IMR-90 (cell line): ENCODE data around the gene ELMO1. TPM values are rescaled to one million over a fixed set of nuclear protein-coding genes. Genes with fewer than 3 reads are reported as not detected.

Source experiments
- ATAC-seq: fragments of 200-7000 bp; cut with Tn5 transposase; 2 replicates; pipeline ENCODE4 v1.9.1; 2020; ENCODE audit warnings: low read depth, mild to moderate bottlenecking, moderate library complexity
- BruUV-seq: library from RNA; stranded (reverse); fragments of 400-500 nt; replicated peaks from 2 replicates; lab custom pipeline; 2021; lab: Mats Ljungman, UMichigan
- CTCF ChIA-PET: fragments of 300-600 bp; formaldehyde crosslinking; extraction: SDS; loops from one replicate; lab custom pipeline; 2021; ENCODE audit warnings: antibody characterized with exemption; lab: Yijun Ruan, JAX
- POLR2A ChIA-PET: fragments of 300-600 bp; sonication (Branson Sonifier 250); formaldehyde crosslinking; loops from one replicate; lab custom pipeline; 2022; ENCODE audit warnings: antibody characterized with exemption; ENCODE audit not compliant: unreplicated experiment; lab: Charles Lee
- DNase-seq: peaks from one replicate; pipeline ENCODE4 v3.0.0; 2013
- H2AFZ ChIP-seq: replicated peaks from 2 replicates; pipeline ENCODE3; 2013; ENCODE audit warnings: low read length, mild to moderate bottlenecking; ENCODE audit not compliant: poor library complexity
- H2AK5ac ChIP-seq: 2 replicates; pipeline ENCODE4 v1.6.1; 2013; ENCODE audit warnings: low read depth, low read length, inconsistent platforms
- H2AK9ac ChIP-seq: replicated peaks from 2 replicates; pipeline ENCODE3; 2013; ENCODE audit warnings: mild to moderate bottlenecking, low read depth, low read length, moderate library complexity; ENCODE audit not compliant: poor library complexity
- H2BK120ac ChIP-seq: 2 replicates; pipeline ENCODE4 v1.6.1; 2013; ENCODE audit warnings: low read depth, low read length, inconsistent platforms
- H2BK15ac ChIP-seq: 3 replicates; pipeline ENCODE4 v1.6.1; 2013; ENCODE audit warnings: low read depth, low read length, inconsistent platforms
- H2BK20ac ChIP-seq: 2 replicates; pipeline ENCODE4 v1.6.1; 2013; ENCODE audit warnings: low read depth, mild to moderate bottlenecking, inconsistent platforms, low read length, moderate library complexity
- H2BK5ac ChIP-seq: 2 replicates; pipeline ENCODE4 v1.6.1; 2013; ENCODE audit warnings: mild to moderate bottlenecking, low read depth, low read length, inconsistent platforms; ENCODE audit not compliant: poor library complexity, severe bottlenecking
- H3K14ac ChIP-seq: replicated peaks from 2 replicates; pipeline ENCODE4 v1.6.1; 2013; ENCODE audit warnings: low read depth, low read length, inconsistent platforms
- H3K18ac ChIP-seq: 2 replicates; pipeline ENCODE4 v1.6.1; 2013; ENCODE audit warnings: low read depth, low read length, control low read depth
- H3K23ac ChIP-seq: 2 replicates; pipeline ENCODE4 v1.6.1; 2013; ENCODE audit warnings: low read depth, low read length, inconsistent platforms
- H3K27ac ChIP-seq: 2 replicates; pipeline ENCODE4 v1.5.1; 2013; ENCODE audit warnings: mild to moderate bottlenecking, control low read depth, low read length; ENCODE audit not compliant: insufficient read depth
- H3K27me3 ChIP-seq: 2 replicates; pipeline ENCODE4 v1.6.1; 2013; ENCODE audit warnings: low read length; ENCODE audit not compliant: control insufficient read depth, insufficient read depth
- H3K36me3 ChIP-seq: 2 replicates; pipeline ENCODE4 v1.6.1; 2013; ENCODE audit warnings: low read length, mixed read lengths; ENCODE audit not compliant: control insufficient read depth, insufficient read depth
- H3K4ac ChIP-seq: 2 replicates; pipeline ENCODE4 v1.6.1; 2013; ENCODE audit warnings: low read depth, low read length, inconsistent platforms
- H3K4me1 ChIP-seq: 2 replicates; pipeline ENCODE4 v1.6.1; 2013; ENCODE audit warnings: low read length, mixed read lengths; ENCODE audit not compliant: control insufficient read depth, insufficient read depth
- H3K4me2 ChIP-seq: 2 replicates; pipeline ENCODE4 v1.6.1; 2013; ENCODE audit warnings: low read depth, mild to moderate bottlenecking, control low read depth, low read length, moderate library complexity
- H3K4me3 ChIP-seq: 2 replicates; pipeline ENCODE4 v1.5.1; 2013; ENCODE audit warnings: low read depth, mild to moderate bottlenecking, control low read depth, low read length, moderate library complexity; ENCODE audit not compliant: insufficient read depth
- H3K56ac ChIP-seq: 2 replicates; pipeline ENCODE4 v1.6.1; 2013; ENCODE audit warnings: low read length, inconsistent platforms; ENCODE audit not compliant: insufficient read depth; ENCODE audit errors: extremely low read depth
- H3K79me1 ChIP-seq, 2 experiments: 2 replicates each; pipeline ENCODE4 v1.6.1; 2013; ENCODE audit warnings: low read length in 2 of 2, inconsistent platforms in 1 of 2, low read depth in 1 of 2
- H3K9ac ChIP-seq: 2 replicates; pipeline ENCODE4 v1.6.1; 2013; ENCODE audit warnings: low read depth, low read length, control low read depth
- H3K9me1 ChIP-seq: 2 replicates; pipeline ENCODE4 v1.6.1; 2013; ENCODE audit warnings: low read length, inconsistent platforms; ENCODE audit not compliant: insufficient read depth
- H3K9me3 ChIP-seq: 2 replicates; pipeline ENCODE4 v1.6.1; 2013; ENCODE audit warnings: low read length; ENCODE audit not compliant: control insufficient read depth, insufficient read depth
- H4K20me1 ChIP-seq: 2 replicates; pipeline ENCODE4 v1.6.1; 2013; ENCODE audit warnings: low read length, inconsistent platforms; ENCODE audit not compliant: insufficient read depth
- H4K5ac ChIP-seq: 2 replicates; pipeline ENCODE4 v1.6.1; 2013; ENCODE audit warnings: mild to moderate bottlenecking, low read depth, low read length, control low read depth
- H4K8ac ChIP-seq, 2 experiments: 2 replicates each; pipeline ENCODE4 v1.6.1; 2013; ENCODE audit warnings: low read depth in 2 of 2, low read length in 2 of 2, control low read depth in 1 of 2, inconsistent platforms in 1 of 2
- H4K91ac ChIP-seq: 2 replicates; pipeline ENCODE4 v1.6.1; 2013; ENCODE audit warnings: low read depth, low read length, inconsistent platforms; ENCODE audit not compliant: insufficient read depth
- CEBPB ChIP-seq: IDR thresholded peaks from 2 replicates; pipeline ENCODE4 v1.6.1; 2012; ENCODE audit warnings: low read depth, low read length, improper control_type of control experiment
- CHD1 ChIP-seq: IDR thresholded peaks from 2 replicates; pipeline ENCODE4 v1.6.1; 2012; ENCODE audit warnings: low read depth, low read length, improper control_type of control experiment
- NFE2L2 ChIP-seq: fragments of 150-350 bp; IDR thresholded peaks from 2 replicates; pipeline ENCODE4 v1.6.1; 2016; ENCODE audit warnings: low read depth, mild to moderate bottlenecking, low read length
- POLR2A ChIP-seq: IDR thresholded peaks from 2 replicates; pipeline ENCODE4 v1.6.1; 2012; ENCODE audit warnings: mild to moderate bottlenecking, low read depth, low read length
- RAD21 ChIP-seq: IDR thresholded peaks from 2 replicates; pipeline ENCODE4 v1.6.1; 2012; ENCODE audit warnings: low read length, improper control_type of control experiment
- RCOR1 ChIP-seq: IDR thresholded peaks from 2 replicates; pipeline ENCODE4 v1.6.1; 2012; ENCODE audit warnings: mild to moderate bottlenecking, low read length, improper control_type of control experiment; ENCODE audit not compliant: insufficient replicate concordance
- RFX5 ChIP-seq: IDR thresholded peaks from 2 replicates; pipeline ENCODE4 v1.8.0; 2012; ENCODE audit warnings: low read depth, mild to moderate bottlenecking, low read length, moderate library complexity
- SMC3 ChIP-seq: fragments of 150-350 bp; IDR thresholded peaks from 2 replicates; pipeline ENCODE4 v1.6.1; 2016; ENCODE audit warnings: low read depth, mild to moderate bottlenecking, antibody characterized with exemption, low read length, moderate library complexity
- WGBS, 2 experiments: methylation state at CpG; one replicate each; pipeline versions ENCODE4 v1.1.5 to v1.1.7; 2013; ENCODE audit warnings: missing lambda C conversion rate in 2 of 2; ENCODE audit not compliant: insufficient read length in 1 of 2; ENCODE audit errors: extremely low coverage in 2 of 2; 5-methylcytosine and 5-hydroxymethylcytosine counted together
- dilution Hi-C: fragments of 300-500 bp; cut with HindIII; formaldehyde crosslinking; loops from one replicate; pipeline ENCODE4 v1.14.3; 2018; ENCODE audit warnings: low sequenced_read_pairs; ENCODE audit not compliant: unreplicated experiment
- in situ Hi-C: fragments of 300-500 bp; cut with MboI; formaldehyde crosslinking; loops from 3 replicates; pipeline ENCODE4 v1.14.3; 2019; ENCODE audit warnings: low sequenced_read_pairs, inconsistent platforms, mixed read lengths
- intact Hi-C: fragments of 100-400 bp; cut with micrococcal nuclease; formaldehyde crosslinking; loops from 2 replicates; pipeline ENCODE4 v1.10.0; 2022
- polyA plus RNA-seq, 3 experiments: library from polyadenylated mRNA; depleted of rRNA; stranded (reverse); fragments of >200 nt; gene quantifications; 2 replicates each; pipeline ENCODE4 v1.2.3, GENCODE V29; 2012; ENCODE audit warnings: low replicate concordance in 1 of 3
- total RNA-seq: library from RNA; depleted of rRNA; stranded (reverse); fragments of >200 nt; gene quantifications from 2 replicates; pipeline ENCODE4 v1.2.3, GENCODE V29; 2012
- TF ChIP-seq, protein P1 (sequence below): fragments of 150-350 bp; IDR thresholded peaks from 2 replicates; pipeline ENCODE4 v1.6.1; 2016; ENCODE audit warnings: low read depth, mild to moderate bottlenecking, low read length, moderate library complexity, borderline replicate concordance
- TF ChIP-seq, protein P2 (sequence below): fragments of 150-350 bp; IDR thresholded peaks from 2 replicates; pipeline ENCODE4 v1.6.1; 2017; ENCODE audit warnings: mild to moderate bottlenecking, antibody characterized with exemption, low read length, low read depth

The ELMO1 gene
- total and polyA plus RNA-seq, 2 of the 4 experiments (the other 2 are of a cell fraction) = 0.03 TPM; not detected in 1

DNA sequence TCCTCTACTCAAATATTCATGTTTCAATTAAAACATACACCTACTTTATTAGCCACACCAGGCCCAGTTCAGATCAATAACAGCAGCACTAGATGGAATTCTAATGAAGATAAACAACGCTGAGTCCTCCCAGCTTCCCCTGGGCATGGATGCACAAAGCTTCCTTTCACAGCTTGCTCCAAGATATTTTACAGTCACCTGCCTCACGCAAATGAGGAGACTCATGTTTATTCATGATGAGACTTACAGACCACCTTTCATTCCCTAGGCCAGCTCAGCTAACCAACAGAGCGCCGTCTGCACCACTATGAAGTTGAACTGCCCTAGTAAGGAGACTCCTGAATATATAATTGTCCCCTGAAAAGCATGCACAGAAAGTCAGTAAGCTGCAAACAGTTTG lies 441.4 kb downstream of the ELMO1 start:
- no peak overlapping the region for H2BK120ac ChIP-seq
- H3K9ac ChIP-seq = no peak overlapping the region
- no peaks in the 10 kb centered on the region for H3K9me1 ChIP-seq
- no TSS peak for BruUV-seq
- in situ Hi-C loops = no loop called here
- no peak overlapping the region for H3K4me2 ChIP-seq
- no peak overlapping the region for H3K27ac ChIP-seq
- DNase-seq = no peak
- ATAC-seq = no peak
- POLR2A ChIA-PET = no interaction called here
- no peaks in the 10 kb centered on the region for H3K9me3 ChIP-seq
- H3K4ac ChIP-seq = no peak overlapping the region
- dilution Hi-C loops = no loop called here
- no peak overlapping the region for H4K8ac ChIP-seq
- H4K5ac ChIP-seq = no peak overlapping the region
- H2BK15ac ChIP-seq = no peak overlapping the region
- no peak for TF ChIP-seq NFE2L2
- TF ChIP-seq, protein P1, sequence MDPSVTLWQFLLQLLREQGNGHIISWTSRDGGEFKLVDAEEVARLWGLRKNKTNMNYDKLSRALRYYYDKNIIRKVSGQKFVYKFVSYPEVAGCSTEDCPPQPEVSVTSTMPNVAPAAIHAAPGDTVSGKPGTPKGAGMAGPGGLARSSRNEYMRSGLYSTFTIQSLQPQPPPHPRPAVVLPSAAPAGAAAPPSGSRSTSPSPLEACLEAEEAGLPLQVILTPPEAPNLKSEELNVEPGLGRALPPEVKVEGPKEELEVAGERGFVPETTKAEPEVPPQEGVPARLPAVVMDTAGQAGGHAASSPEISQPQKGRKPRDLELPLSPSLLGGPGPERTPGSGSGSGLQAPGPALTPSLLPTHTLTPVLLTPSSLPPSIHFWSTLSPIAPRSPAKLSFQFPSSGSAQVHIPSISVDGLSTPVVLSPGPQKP = no peak
- TF ChIP-seq RFX5 = no peak
- no peak for TF ChIP-seq SMC3
- TF ChIP-seq, protein P2, sequence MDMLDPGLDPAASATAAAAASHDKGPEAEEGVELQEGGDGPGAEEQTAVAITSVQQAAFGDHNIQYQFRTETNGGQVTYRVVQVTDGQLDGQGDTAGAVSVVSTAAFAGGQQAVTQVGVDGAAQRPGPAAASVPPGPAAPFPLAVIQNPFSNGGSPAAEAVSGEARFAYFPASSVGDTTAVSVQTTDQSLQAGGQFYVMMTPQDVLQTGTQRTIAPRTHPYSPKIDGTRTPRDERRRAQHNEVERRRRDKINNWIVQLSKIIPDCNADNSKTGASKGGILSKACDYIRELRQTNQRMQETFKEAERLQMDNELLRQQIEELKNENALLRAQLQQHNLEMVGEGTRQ = no peak
- TF ChIP-seq POLR2A = no peak
- no peak for TF ChIP-seq RAD21
- TF ChIP-seq RCOR1 = no peak
- no peak for TF ChIP-seq CHD1
- TF ChIP-seq CEBPB = no peak
- H2AFZ ChIP-seq = no peak overlapping the region
- H2AK5ac ChIP-seq = no peak overlapping the region
- no peaks in the 10 kb centered on the region for H3K79me1 ChIP-seq
- H3K56ac ChIP-seq = no peak overlapping the region
- no peaks in the 10 kb centered on the region for H3K4me1 ChIP-seq
- H4K20me1 ChIP-seq = no peaks in the 10 kb centered on the region
- CTCF ChIA-PET = interaction anchor here (1.0 kb wide), 1 partner anchor 14 kb away, joined by 4 read pairs; no protein-coding TSS in a partner anchor
- H2AK9ac ChIP-seq = no peak overlapping the region
- H3K14ac ChIP-seq = no peak overlapping the region
- H3K27me3 ChIP-seq = peaks cover 6% of the 10 kb centered on the region
- H3K36me3 ChIP-seq = no peaks in the 10 kb centered on the region
- H3K18ac ChIP-seq = no peak overlapping the region
- intact Hi-C loops = no loop called here
- H3K23ac ChIP-seq = no peak overlapping the region
- no peak overlapping the region for H2BK20ac ChIP-seq
- H4K91ac ChIP-seq = no peak overlapping the region
- 40% methylated on average over 1 of the region's 4 CpGs; no CpG with 5 or more reads in 1 of the 2 experiments for WGBS, 2 experiments
- no peak overlapping the region for H2BK5ac ChIP-seq
- no peak overlapping the region for H3K4me3 ChIP-seq
